AG08396 (cell line): ENCODE measurements around the gene FXYD5.
A peak's percentile ranks its signal among the peaks of the same experiment; 100 is the strongest.

Experiments
- DNase-seq: peaks from one replicate; pipeline ENCODE4 v3.0.0; 2012; ENCODE audit warnings: low spot score, mixed read lengths

The FXYD5 gene

GRCh38 chr19:35214766-35215422 lies 60.4 kb downstream of the FXYD5 start:
- DNase-seq: no peak

DNA sequence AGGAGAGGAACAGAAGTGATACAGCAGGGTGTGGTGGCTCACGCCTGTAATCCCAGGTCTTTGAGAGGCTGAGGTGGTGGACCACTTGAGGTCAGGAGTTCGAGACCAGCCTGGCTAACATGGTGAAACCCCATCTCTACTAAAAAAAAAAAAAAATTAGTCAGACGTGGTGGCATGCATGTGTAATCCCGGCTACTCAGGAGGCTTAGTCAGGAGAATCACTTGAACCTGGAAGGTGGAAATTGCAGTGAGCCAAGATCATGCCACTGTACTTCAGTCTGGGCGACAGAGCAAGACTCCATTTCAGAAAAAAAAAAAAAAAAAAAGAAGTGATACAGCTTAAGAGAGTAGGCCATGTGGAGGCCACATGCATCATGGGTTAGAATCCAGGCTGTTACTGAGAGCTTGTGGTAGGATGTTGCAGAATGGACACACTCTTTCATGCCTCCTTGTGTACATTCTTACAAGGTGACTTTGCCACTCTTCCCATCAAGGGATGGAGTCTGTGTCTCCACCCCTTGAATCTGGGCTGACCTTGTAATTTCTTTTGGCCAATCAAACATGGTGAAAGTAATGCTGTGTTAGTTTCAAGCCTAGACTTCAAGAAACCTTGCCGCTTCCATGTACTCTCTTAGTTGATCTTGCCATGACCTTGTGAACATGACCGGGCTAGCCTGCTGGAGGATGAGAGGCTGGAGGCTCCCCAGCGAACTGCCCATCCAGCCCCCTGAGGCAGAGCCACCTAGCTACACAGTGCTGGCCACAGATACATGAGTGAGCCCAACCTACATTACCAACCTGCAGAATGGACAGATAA lies 61.7 kb downstream of the FXYD5 start:
- peak; percentile 21 for DNase-seq

GRCh38 chr19:35216833-35217648 lies 62.5 kb downstream of the FXYD5 start:
- DNase-seq: no peak

GRCh38 chr19:35217649-35217990 lies 63.1 kb downstream of the FXYD5 start:
- no peak for DNase-seq

GRCh38 chr19:35219008-35219407 lies 64.5 kb downstream of the FXYD5 start:
- DNase-seq: no peak
